ENCODE data around the gene AKAP13. TPM values are rescaled to one million over a fixed set of nuclear protein-coding genes. Genes with fewer than 3 reads are reported as not detected.
A peak's percentile ranks its signal among the peaks of the same experiment; 100 is the strongest.

Gene AKAP13
- total and polyA plus RNA-seq, 2 of the 13 experiments (the other 11 are each of a cell fraction or from before 2014, with no cell fraction given): 6.7 to 27.1 TPM

DNA sequence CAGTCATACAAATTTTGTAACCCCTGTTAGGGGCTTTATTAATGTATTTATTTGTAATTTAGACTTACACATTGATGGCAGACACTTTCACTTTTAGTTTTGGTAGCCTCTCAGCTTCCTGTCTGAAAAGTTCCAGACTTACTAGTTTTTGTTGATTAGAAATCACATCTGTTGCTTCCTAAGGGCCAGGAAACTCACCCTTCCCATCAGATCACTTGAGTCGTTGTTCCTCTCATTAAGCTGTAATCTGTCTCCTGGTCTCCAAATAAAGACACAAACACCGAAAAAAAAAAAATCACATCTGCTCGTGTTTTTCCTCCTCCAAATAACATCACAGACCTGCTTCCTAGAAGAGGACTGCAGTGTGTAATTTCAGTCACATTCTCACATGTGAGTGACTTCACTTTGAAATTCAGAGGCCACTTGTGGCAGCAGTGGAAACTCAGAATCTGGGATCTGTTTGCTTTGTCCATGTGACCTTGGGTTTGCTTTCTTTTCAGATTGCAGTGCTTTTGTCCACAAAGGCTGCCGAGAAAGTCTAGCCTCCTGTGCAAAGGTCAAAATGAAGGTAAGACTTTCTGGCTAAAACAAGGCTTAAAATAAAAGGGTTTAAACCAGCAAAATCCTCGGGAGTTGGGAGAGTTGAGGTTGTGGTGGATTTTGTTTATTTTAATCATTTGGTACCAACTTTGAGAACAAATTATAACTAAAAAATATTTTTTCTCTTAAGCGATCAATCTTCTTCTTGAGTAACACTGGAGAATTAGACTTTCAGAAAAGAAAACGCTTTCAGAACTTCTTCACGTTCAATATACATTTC, 327.3 kb downstream of the AKAP13 start (continued):
- TF ChIP-seq TARDBP (CRISPR knock-in tag; IDR thresholded peaks at IDR 0.05): peak; percentile 85; the same call in 1 of the 2 replicates
- 0 out of 2 replicates have a peak, but pooled peaks have one; percentile 47 for TF ChIP-seq KLF12 (CRISPR knock-in tag; IDR thresholded peaks at IDR 0.05; ENCODE audit: borderline replicate concordance)
- peak; percentile 97 for TF ChIP-seq GATAD2A (CRISPR knock-in tag; IDR thresholded peaks at IDR 0.05)
- no peak for TF ChIP-seq MAZ (IDR thresholded peaks at IDR 0.05; ENCODE audit: borderline replicate concordance, low read depth, low read length)
- no peak; the same call in 1 of the 2 replicates for TF ChIP-seq MAZ (CRISPR knock-in tag; IDR thresholded peaks at IDR 0.05; ENCODE audit: low read depth)
- no peak for TF ChIP-seq ZBTB7A (CRISPR knock-in tag; IDR thresholded peaks at IDR 0.05)
- peak; percentile 91 for TF ChIP-seq RARA (CRISPR knock-in tag; IDR thresholded peaks at IDR 0.05)
- TF ChIP-seq CBX5 (CRISPR knock-in tag; IDR thresholded peaks at IDR 0.05; ENCODE audit: borderline replicate concordance): no peak
- peak; percentile 72; the same call in 1 of the 2 replicates for TF ChIP-seq HDAC1 (CRISPR knock-in tag; IDR thresholded peaks at IDR 0.05)
- TF ChIP-seq ERF (CRISPR knock-in tag; IDR thresholded peaks at IDR 0.05): peak; percentile 72
- peak; percentile 66 for TF ChIP-seq BHLHE40 (IDR thresholded peaks at IDR 0.05; ENCODE audit: low read length)
- TF ChIP-seq, protein P1, sequence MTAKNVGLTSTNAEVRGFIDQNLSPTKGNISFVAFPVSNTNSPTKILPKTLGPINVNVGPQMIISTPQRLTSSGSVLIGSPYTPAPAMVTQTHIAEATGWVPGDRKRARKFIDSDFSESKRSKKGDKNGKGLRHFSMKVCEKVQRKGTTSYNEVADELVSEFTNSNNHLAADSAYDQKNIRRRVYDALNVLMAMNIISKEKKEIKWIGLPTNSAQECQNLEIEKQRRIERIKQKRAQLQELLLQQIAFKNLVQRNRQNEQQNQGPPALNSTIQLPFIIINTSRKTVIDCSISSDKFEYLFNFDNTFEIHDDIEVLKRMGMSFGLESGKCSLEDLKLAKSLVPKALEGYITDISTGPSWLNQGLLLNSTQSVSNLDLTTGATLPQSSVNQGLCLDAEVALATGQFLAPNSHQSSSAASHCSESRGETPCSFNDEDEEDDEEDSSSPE (CRISPR knock-in tag; IDR thresholded peaks at IDR 0.05): peak; percentile 40; the same call in 1 of the 2 replicates
- peak; percentile 86 for TF ChIP-seq FOXO1 (CRISPR knock-in tag; IDR thresholded peaks at IDR 0.05)
- TF ChIP-seq CCAR2 (optimal IDR thresholded peaks at IDR 0.05; ENCODE audit: low read depth, low read length): no peak
- TF ChIP-seq, protein P2, sequence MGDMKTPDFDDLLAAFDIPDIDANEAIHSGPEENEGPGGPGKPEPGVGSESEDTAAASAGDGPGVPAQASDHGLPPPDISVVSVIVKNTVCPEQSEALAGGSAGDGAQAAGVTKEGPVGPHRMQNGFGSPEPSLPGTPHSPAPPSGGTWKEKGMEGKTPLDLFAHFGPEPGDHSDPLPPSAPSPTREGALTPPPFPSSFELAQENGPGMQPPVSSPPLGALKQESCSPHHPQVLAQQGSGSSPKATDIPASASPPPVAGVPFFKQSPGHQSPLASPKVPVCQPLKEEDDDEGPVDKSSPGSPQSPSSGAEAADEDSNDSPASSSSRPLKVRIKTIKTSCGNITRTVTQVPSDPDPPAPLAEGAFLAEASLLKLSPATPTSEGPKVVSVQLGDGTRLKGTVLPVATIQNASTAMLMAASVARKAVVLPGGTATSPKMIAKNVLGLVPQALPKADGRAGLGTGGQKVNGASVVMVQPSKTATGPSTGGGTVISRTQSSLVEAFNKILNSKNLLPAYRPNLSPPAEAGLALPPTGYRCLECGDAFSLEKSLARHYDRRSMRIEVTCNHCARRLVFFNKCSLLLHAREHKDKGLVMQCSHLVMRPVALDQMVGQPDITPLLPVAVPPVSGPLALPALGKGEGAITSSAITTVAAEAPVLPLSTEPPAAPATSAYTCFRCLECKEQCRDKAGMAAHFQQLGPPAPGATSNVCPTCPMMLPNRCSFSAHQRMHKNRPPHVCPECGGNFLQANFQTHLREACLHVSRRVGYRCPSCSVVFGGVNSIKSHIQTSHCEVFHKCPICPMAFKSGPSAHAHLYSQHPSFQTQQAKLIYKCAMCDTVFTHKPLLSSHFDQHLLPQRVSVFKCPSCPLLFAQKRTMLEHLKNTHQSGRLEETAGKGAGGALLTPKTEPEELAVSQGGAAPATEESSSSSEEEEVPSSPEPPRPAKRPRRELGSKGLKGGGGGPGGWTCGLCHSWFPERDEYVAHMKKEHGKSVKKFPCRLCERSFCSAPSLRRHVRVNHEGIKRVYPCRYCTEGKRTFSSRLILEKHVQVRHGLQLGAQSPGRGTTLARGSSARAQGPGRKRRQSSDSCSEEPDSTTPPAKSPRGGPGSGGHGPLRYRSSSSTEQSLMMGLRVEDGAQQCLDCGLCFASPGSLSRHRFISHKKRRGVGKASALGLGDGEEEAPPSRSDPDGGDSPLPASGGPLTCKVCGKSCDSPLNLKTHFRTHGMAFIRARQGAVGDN (CRISPR knock-in tag; IDR thresholded peaks at IDR 0.05): no peak
- TF ChIP-seq, protein P3, sequence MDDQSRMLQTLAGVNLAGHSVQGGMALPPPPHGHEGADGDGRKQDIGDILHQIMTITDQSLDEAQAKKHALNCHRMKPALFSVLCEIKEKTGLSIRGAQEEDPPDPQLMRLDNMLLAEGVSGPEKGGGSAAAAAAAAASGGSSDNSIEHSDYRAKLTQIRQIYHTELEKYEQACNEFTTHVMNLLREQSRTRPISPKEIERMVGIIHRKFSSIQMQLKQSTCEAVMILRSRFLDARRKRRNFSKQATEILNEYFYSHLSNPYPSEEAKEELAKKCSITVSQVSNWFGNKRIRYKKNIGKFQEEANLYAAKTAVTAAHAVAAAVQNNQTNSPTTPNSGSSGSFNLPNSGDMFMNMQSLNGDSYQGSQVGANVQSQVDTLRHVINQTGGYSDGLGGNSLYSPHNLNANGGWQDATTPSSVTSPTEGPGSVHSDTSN (CRISPR knock-in tag; IDR thresholded peaks at IDR 0.05; ENCODE audit: borderline replicate concordance): no peak
- TF ChIP-seq, protein P4, sequence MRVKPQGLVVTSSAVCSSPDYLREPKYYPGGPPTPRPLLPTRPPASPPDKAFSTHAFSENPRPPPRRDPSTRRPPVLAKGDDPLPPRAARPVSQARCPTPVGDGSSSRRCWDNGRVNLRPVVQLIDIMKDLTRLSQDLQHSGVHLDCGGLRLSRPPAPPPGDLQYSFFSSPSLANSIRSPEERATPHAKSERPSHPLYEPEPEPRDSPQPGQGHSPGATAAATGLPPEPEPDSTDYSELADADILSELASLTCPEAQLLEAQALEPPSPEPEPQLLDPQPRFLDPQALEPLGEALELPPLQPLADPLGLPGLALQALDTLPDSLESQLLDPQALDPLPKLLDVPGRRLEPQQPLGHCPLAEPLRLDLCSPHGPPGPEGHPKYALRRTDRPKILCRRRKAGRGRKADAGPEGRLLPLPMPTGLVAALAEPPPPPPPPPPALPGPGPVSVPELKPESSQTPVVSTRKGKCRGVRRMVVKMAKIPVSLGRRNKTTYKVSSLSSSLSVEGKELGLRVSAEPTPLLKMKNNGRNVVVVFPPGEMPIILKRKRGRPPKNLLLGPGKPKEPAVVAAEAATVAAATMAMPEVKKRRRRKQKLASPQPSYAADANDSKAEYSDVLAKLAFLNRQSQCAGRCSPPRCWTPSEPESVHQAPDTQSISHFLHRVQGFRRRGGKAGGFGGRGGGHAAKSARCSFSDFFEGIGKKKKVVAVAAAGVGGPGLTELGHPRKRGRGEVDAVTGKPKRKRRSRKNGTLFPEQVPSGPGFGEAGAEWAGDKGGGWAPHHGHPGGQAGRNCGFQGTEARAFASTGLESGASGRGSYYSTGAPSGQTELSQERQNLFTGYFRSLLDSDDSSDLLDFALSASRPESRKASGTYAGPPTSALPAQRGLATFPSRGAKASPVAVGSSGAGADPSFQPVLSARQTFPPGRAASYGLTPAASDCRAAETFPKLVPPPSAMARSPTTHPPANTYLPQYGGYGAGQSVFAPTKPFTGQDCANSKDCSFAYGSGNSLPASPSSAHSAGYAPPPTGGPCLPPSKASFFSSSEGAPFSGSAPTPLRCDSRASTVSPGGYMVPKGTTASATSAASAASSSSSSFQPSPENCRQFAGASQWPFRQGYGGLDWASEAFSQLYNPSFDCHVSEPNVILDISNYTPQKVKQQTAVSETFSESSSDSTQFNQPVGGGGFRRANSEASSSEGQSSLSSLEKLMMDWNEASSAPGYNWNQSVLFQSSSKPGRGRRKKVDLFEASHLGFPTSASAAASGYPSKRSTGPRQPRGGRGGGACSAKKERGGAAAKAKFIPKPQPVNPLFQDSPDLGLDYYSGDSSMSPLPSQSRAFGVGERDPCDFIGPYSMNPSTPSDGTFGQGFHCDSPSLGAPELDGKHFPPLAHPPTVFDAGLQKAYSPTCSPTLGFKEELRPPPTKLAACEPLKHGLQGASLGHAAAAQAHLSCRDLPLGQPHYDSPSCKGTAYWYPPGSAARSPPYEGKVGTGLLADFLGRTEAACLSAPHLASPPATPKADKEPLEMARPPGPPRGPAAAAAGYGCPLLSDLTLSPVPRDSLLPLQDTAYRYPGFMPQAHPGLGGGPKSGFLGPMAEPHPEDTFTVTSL (CRISPR knock-in tag; IDR thresholded peaks at IDR 0.05; ENCODE audit: borderline replicate concordance): peak; percentile 93; the same call in 1 of the 2 replicates
